Thoracic aorta (tissue), 2 donors: ENCODE data around the gene USP36. TPM values are rescaled to one million over a fixed set of nuclear protein-coding genes. Genes with fewer than 3 reads are reported as not detected.

Experiments
- ATAC-seq: fragments of 150-250 bp; one replicate; pipeline ENCODE4 v1.8.0; 2017; ENCODE audit warnings: low read depth; ENCODE audit not compliant: insufficient number of reproducible peaks, low FRiP score
- DNase-seq: peaks from one replicate; pipeline ENCODE4 v3.0.0-alpha.2; 2020; ENCODE audit warnings: low spot score
- H3K27ac ChIP-seq, 2 donors: fragments of 200-600 bp; sonication (generic); 1 replicate in 1 of 2; 2 replicates in 1 of 2; pipeline ENCODE4 v1.5.1; 2016; ENCODE audit warnings: mild to moderate bottlenecking in 2 of 2, moderate library complexity in 2 of 2
- H3K27me3 ChIP-seq: fragments of 200-600 bp; sonication (generic); replicated peaks from 2 replicates; pipeline ENCODE4 v1.6.0; 2016; ENCODE audit warnings: mild to moderate bottlenecking; ENCODE audit not compliant: insufficient read depth
- H3K36me3 ChIP-seq: fragments of 200-600 bp; sonication (generic); one replicate; pipeline ENCODE4 v1.5.1; 2016
- H3K4me1 ChIP-seq, 2 donors: fragments of 200-600 bp; sonication (generic); 1 replicate in 1 of 2; 2 replicates in 1 of 2; pipeline versions ENCODE4 v1.5.1 to v1.6.0; 2016; ENCODE audit warnings: low read depth in 2 of 2, mild to moderate bottlenecking in 1 of 2; ENCODE audit not compliant: control insufficient read depth in 1 of 2
- H3K4me3 ChIP-seq: fragments of 200-600 bp; sonication (generic); 2 replicates; pipeline ENCODE4 v1.5.1; 2016; ENCODE audit warnings: mild to moderate bottlenecking
- H3K9me3 ChIP-seq: fragments of 200-600 bp; sonication (generic); 2 replicates; pipeline ENCODE4 v1.5.1; 2016
- CTCF ChIP-seq: fragments of 200-600 bp; sonication (generic); IDR thresholded peaks from one replicate; pipeline ENCODE4 v1.5.1; 2019; ENCODE audit warnings: antibody characterized with exemption
- total RNA-seq, 2 donors: library from RNA; depleted of rRNA; stranded (reverse); fragments of >200 nt; gene quantifications; one replicate each; pipeline versions ENCODE4 v1.1.0 to v1.2.3, GENCODE V29; 2016

USP36 gene
- total RNA-seq, 2 donors from 2014 or later = 40.3 to 95.9 TPM

- ATAC-seq (no peak), DNase-seq (no peak)
- no peaks in the 10 kb centered on the region for H3K4me1 ChIP-seq
- H3K27ac ChIP-seq = no peak overlapping the region
- no peaks in the 10 kb centered on the region for H3K27me3 ChIP-seq
- peaks cover 61% of the 10 kb centered on the region for H3K36me3 ChIP-seq
- no peak overlapping the region for H3K4me3 ChIP-seq
- no peaks in the 10 kb centered on the region for H3K9me3 ChIP-seq
- TF ChIP-seq CTCF = no peak
Measured at GRCh38 chr17:78800132-78800931, 40.3 kb downstream of the USP36 start.

GRCh38 chr17:78798695-78799559 lies 41.7 kb downstream of the USP36 start:
- Histone ChIP-seq H3K36me3 (peaks cover 63% of the 10 kb centered on the region), H3K4me3 (no peak overlapping the region), H3K9me3 (no peaks in the 10 kb centered on the region), H3K27ac (no peak overlapping the region), H3K4me1 (no peaks in the 10 kb centered on the region), H3K27me3 (no peaks in the 10 kb centered on the region)
- ATAC-seq (no peak), DNase-seq (no peak)
- no peak for TF ChIP-seq CTCF

GRCh38 chr17:78797691-78798585 lies 42.7 kb downstream of the USP36 start:
- no peaks in the 10 kb centered on the region for H3K4me1 ChIP-seq
- DNase-seq (no peak), ATAC-seq (no peak)
- no peak overlapping the region for H3K4me3 ChIP-seq
- H3K36me3 ChIP-seq = peaks cover 53% of the 10 kb centered on the region
- H3K27ac ChIP-seq = no peak overlapping the region
- H3K9me3 ChIP-seq = no peaks in the 10 kb centered on the region
- TF ChIP-seq CTCF = no peak
- no peaks in the 10 kb centered on the region for H3K27me3 ChIP-seq

GRCh38 chr17:78797213-78797612 lies 43.4 kb downstream of the USP36 start:
- ATAC-seq = no peak
- Histone ChIP-seq H3K27ac (no peak overlapping the region), H3K36me3 (peaks cover 51% of the 10 kb centered on the region)

More at GRCh38 chr17:78797213-78797612, 43.4 kb downstream of the USP36 start:
- no peak overlapping the region for H3K4me3 ChIP-seq
- DNase-seq = no peak
- no peaks in the 10 kb centered on the region for H3K4me1 ChIP-seq
- no peak for TF ChIP-seq CTCF
- no peaks in the 10 kb centered on the region for H3K27me3 ChIP-seq
- H3K9me3 ChIP-seq = no peaks in the 10 kb centered on the region
